NOMO-1 (cell line): Measurements from ENCODE around the gene PPP2R5C.

Experiments used
- DNase-seq, 2 experiments: peaks; one replicate each; lab custom pipeline; 2025; ENCODE audit not compliant: unreplicated experiment in 2 of 2; lab: John Stamatoyannopoulos, UW

Gene PPP2R5C

GRCh38 chr14:101858791-101859537, 97.5 kb downstream of the PPP2R5C start:
- DNase-seq, result no peak

DNA sequence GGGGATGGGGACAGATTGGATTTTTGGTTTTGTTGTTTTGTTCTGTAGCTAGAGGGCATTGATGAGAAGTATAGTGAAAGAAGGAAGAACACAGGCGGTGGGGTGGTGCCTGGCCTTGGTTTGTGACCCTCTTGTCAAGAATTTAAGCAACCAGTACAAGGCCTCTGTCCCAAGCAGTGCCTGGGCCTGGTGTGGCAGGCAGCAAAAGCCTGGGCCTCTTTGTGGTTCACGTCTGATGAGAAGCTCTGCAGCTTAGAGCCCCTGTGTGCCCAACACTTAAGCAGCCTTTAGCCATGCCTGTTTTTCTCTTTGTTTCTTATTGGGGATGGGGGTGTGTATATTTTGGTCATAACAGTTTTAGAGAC, 98.0 kb downstream of the PPP2R5C start:
- no peak for DNase-seq

- no peak for DNase-seq
Observed at GRCh38 chr14:101859958-101860357, 98.4 kb downstream of the PPP2R5C start.

- no peak for DNase-seq
Observed at GRCh38 chr14:101861464-101861863, 100.0 kb downstream of the PPP2R5C start.

- no peak for DNase-seq
Observed at GRCh38 chr14:101862177-101862576, 100.7 kb downstream of the PPP2R5C start.

DNA sequence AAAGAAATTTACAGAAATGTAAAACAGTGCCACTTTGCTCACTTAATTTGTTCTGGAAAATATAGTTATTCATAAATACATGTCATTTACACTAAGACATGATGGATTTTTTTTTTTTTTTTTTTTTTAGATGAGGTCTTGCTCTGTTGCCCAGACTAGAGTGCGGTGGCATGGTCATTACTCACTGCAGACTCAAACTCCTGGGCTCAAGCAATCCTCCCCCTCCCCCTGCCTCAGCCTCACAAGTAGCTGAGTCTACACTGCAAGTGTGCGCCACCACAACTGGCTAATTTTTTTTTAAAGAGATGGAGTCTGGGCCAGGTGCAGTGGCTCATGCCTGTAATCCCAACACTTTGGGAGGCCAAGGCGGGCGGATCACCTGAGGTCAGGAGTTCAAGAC, 101.2 kb downstream of the PPP2R5C start:
- DNase-seq, result no peak

- DNase-seq, result no peak
Observed at GRCh38 chr14:101865288-101865687, 103.8 kb downstream of the PPP2R5C start.

- DNase-seq, result no peak
Observed at GRCh38 chr14:101867854-101868253, 106.3 kb downstream of the PPP2R5C start.

DNA sequence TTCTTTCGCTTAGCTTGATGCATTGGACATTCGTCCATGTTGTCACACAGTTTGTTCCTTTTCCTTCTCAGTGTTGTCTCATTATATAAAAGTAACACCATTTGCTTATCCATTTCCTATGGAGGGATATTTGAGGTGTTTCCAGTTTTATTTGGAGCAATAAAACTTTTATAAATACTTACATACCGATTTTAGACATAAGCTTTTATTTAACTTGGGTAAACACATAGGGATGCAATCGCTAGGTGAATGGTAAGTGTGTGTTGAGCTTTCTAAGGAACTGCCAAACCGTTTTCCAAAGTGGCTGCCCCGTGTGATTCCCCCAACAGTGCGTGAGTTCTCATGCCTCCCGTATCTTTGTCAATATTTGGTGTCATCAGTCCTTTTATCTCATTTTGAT, 107.7 kb downstream of the PPP2R5C start:
- no peak for DNase-seq

- no peak for DNase-seq
Observed at GRCh38 chr14:101870273-101870939, 108.9 kb downstream of the PPP2R5C start.

DNA sequence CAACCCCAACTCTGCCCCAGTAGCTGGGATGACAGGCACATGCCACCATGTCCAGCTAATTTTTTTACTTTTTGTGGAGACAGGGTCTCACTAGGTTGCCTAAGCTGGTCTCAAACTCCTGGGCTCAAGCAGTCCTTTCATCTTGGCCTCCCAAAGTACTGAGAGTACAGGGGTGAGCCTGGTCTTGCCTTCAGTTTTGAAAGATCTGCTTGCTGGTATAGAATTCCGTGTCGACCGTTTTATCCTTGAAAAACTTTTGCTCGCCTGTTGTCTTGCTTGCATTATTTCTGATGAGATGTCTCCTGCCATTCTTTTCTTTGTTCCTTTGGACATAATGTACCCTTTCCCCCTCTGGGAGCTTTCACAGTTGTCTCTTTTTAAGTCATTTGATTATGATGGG, 110.8 kb downstream of the PPP2R5C start:
- no peak for DNase-seq

GRCh38 chr14:101873076-101873825, 111.7 kb downstream of the PPP2R5C start:
- no peak for DNase-seq

DNA sequence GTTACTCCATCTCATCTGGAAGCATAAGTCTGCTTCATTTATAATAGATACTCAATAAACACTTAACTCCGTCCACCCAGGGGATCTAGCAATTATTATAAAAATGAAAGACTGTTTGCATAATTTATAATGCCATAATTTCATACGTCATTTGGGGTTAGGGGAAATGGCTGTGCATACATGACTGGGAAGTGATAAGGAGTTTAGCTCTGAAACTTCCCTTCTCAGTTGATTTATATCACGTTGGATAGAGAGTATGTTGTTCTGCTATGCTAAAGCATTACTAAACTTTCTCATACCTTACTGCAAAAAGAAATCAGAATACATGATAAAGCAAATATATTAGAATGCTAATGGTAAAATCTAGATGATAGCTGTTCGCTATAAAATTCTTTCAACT, 112.5 kb downstream of the PPP2R5C start:
- peak in 1 of 2 experiments; percentile 44 for DNase-seq

- no peak for DNase-seq
Observed at GRCh38 chr14:101875041-101875726, 113.7 kb downstream of the PPP2R5C start.

DNA sequence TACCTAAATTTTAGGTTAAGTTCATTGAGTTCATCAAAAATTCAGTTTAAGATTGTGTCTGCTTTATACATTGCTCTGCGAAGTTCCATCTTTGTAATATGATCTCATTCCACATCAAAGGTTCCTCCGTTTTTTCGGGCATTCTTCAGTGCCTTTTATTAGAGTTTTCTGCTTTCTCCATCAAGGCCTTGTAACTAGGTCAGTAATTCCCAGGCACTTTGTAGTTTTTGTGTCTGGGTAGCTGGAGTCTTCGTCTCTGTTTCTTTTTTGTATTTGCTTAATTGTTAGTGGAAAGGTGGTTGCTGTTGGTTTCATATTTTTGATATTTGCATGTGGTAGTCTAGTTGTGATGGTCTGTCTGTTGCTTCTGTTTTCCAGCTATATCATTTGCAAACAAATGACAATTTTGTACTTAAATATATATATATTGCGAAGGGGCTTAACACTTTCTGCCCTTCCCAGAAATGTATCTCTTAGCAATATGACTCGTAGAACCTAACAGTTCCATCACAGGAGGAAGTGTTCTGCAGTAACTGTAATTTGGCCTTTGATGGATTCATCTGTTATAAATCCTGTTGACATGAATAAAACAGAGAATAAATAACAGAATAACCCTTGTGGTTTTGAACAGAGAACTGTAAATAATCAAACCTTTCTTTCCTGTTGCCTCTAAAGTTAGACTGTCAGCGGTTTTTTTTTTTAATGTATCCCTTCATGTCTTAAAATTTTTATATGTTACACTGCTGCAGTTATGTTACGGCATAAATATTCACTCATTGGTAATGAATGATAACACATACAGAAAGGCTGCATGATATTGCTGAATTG, 114.4 kb downstream of the PPP2R5C start:
- peak in 1 of 2 experiments; percentile 33 for DNase-seq

GRCh38 chr14:101876555-101876938, 115.0 kb downstream of the PPP2R5C start:
- peak; percentile 92 to 99 for DNase-seq

DNA sequence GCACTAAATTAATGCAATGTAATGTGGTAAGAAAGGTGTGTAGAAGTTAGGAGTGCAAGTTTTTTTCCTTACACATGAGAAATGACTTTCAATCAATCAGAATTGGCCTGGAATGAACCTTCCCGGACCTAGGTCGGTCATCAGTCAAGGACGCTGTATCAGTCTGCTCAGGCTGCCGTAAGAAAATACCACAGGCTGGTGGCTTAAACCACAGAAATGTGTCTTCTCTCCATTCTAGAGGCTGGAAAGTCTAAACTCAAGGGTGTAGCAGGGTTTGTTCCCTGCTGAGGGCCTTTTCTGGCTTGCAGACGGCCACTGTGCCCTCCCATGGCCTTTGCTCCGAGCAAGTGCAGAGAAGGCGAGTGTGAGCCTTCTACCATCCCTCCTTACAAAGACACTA, 116.3 kb downstream of the PPP2R5C start:
- no peak for DNase-seq

DNA sequence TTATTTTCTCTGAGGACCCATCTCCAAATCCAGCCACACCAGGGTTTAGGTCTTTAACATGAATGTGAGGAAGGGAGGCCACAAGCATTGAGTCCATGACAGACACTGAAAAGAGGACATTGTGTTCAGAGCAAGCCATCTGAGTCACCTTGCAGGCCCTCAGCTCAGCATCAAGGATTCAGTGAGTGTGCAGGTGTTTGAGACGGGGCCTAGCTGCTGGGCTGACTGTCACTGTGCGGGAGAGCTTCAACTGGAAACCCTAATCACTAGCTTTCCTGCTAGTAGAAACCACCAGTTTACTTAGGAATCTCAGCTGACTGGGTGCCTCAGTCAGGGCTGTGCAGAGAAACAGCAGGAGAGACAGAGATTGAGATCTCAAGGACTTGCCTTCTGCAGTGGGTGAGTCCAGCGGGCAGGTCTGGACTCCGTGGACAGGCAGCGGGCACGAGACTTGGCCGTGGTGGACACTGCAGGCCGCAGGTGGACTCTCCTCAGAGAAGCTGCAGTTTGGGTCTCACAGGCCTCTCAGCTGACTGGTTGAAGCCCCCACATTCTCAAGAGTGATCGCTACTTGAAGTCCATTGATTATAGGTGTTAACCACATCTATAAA, 116.8 kb downstream of the PPP2R5C start:
- DNase-seq, result no peak

DNA sequence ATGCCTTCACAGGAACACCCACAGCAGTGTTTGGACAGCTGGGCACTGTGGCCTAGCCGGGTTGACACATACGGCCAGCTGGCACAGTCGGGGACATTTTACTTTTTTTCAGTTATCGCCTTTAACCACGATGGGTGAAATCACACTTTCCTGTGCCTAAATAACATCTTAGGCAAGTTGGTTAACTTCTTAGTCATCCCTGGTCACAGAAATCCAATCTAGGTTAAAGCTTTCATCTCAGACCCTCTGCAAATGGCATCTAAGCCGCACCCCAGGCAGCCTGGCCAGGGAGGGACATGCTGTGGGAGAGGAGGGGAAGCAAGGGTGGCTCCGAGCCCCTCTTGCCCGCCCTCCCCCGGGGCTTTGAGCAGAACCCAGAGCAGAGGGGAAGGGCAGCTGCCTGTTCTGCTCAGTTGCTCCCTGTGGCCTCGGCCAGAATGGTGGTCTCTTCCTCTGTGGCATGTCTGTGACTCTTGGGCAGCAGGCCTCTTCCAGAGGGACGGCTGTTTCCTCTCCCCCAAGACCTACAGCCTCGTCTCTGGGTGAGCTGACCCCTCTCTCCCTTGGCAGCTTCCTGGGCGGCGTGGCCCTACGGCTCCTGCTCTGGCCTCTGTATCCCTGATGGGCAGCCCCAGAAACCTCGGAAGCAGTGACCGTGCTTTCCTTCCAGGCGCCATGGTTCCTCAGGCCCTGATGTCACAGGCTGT, 117.5 kb downstream of the PPP2R5C start:
- no peak for DNase-seq
